ENCODE results near the gene PACRG. TPM values are rescaled to one million over a fixed set of nuclear protein-coding genes. Genes with fewer than 3 reads are reported as not detected.

Gene PACRG
- polyA plus RNA-seq, 1 donor from 2014 or later, result 16.6 TPM

GRCh38 chr6:163087981-163088380, 360.2 kb downstream of the PACRG start:
- Histone ChIP-seq H3K4me3 (ENCODE audit: low read length) (no peak overlapping the region), H3F3A (ENCODE audit: insufficient read depth, low read length, poor library complexity, severe bottlenecking) (no peaks in the 10 kb centered on the region), H3K9ac (ENCODE audit: low read length) (no peak overlapping the region), H4K20me1 (ENCODE audit: insufficient read depth) (no peaks in the 10 kb centered on the region), H3K9me2 (ENCODE audit: insufficient read depth, low read length) (no peaks in the 10 kb centered on the region), H3K79me2 (replicated peaks; ENCODE audit: insufficient read depth, low read length) (no peaks in the 10 kb centered on the region), H3K9me3 (ENCODE audit: low read length) (no peaks in the 10 kb centered on the region), H3K27me3 (ENCODE audit: insufficient read depth, low read depth, low read length) (no peaks in the 10 kb centered on the region), H2AFZ (ENCODE audit: low read depth, low read length) (no peak overlapping the region), H3K27ac (ENCODE audit: low read length) (no peak overlapping the region), H3K4me2 (ENCODE audit: low read length) (no peak overlapping the region), H3K36me3 (ENCODE audit: insufficient read depth, low read length) (no peaks in the 10 kb centered on the region)
- TF ChIP-seq RAD21 (conservative IDR thresholded peaks at IDR 0.05), result no peak
- no peak for TF ChIP-seq SMC3 (conservative IDR thresholded peaks at IDR 0.05; ENCODE audit: poor library complexity)
- TF ChIP-seq TAF1 (IDR thresholded peaks at IDR 0.05; ENCODE audit: low read depth), result no peak
- TF ChIP-seq MXI1 (conservative IDR thresholded peaks at IDR 0.05; ENCODE audit: poor library complexity, severe bottlenecking), result no peak
- no peak for TF ChIP-seq POLR2AphosphoS5 (IDR thresholded peaks at IDR 0.05)
- no peak for TF ChIP-seq EZH2 (IDR thresholded peaks at IDR 0.05; ENCODE audit: borderline replicate concordance, insufficient read depth, low read length, poor library complexity, severe bottlenecking)
- TF ChIP-seq EP300 (conservative IDR thresholded peaks at IDR 0.05; ENCODE audit: poor library complexity, severe bottlenecking), result no peak
- TF ChIP-seq CTCF (IDR thresholded peaks at IDR 0.05; ENCODE audit: poor library complexity, severe bottlenecking), result no peak
- no peak for TF ChIP-seq REST (IDR thresholded peaks at IDR 0.05; ENCODE audit: borderline replicate concordance)

DNA sequence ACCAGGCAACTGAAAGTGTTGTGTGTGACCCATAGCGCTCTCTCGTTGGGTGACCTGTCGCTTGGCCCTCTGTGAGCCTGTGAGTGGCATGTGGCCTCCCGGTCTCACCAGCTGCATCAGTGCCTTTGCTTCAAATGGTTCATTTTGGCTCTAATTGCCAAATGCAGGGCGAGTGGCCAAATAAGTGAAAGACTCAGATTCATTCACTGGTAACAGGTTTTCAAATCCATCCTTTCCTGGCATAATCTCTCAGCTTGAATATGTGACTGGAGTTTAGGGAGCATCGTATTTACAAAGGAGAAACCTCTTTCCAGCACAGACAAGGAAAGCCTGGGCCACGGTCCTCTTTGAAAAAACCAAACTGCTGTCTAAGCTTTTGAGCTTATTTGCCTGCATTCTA, 365.1 kb downstream of the PACRG start:
- H3K4me3 ChIP-seq (ENCODE audit: low read length), result no peak overlapping the region
- no peaks in the 10 kb centered on the region for H3K79me2 ChIP-seq (replicated peaks; ENCODE audit: insufficient read depth, low read length)
- no peaks in the 10 kb centered on the region for H3F3A ChIP-seq (ENCODE audit: insufficient read depth, low read length, poor library complexity, severe bottlenecking)
- no peaks in the 10 kb centered on the region for H3K36me3 ChIP-seq (ENCODE audit: insufficient read depth, low read length)
- H3K9ac ChIP-seq (ENCODE audit: low read length), result no peak overlapping the region
- no peak overlapping the region for H2AFZ ChIP-seq (ENCODE audit: low read depth, low read length)
- no peaks in the 10 kb centered on the region for H3K27me3 ChIP-seq (ENCODE audit: insufficient read depth, low read depth, low read length)
- no peaks in the 10 kb centered on the region for H3K9me3 ChIP-seq (ENCODE audit: low read length)
- no peak for TF ChIP-seq REST (IDR thresholded peaks at IDR 0.05; ENCODE audit: borderline replicate concordance)
- TF ChIP-seq SMC3 (conservative IDR thresholded peaks at IDR 0.05; ENCODE audit: poor library complexity), result no peak
- TF ChIP-seq MXI1 (conservative IDR thresholded peaks at IDR 0.05; ENCODE audit: poor library complexity, severe bottlenecking), result no peak
- TF ChIP-seq CTCF (IDR thresholded peaks at IDR 0.05; ENCODE audit: poor library complexity, severe bottlenecking), result no peak
- no peak for TF ChIP-seq TAF1 (IDR thresholded peaks at IDR 0.05; ENCODE audit: low read depth)
- no peak for TF ChIP-seq POLR2AphosphoS5 (IDR thresholded peaks at IDR 0.05)
- no peak for TF ChIP-seq EP300 (conservative IDR thresholded peaks at IDR 0.05; ENCODE audit: poor library complexity, severe bottlenecking)
- TF ChIP-seq RAD21 (conservative IDR thresholded peaks at IDR 0.05), result no peak
- TF ChIP-seq EZH2 (IDR thresholded peaks at IDR 0.05; ENCODE audit: borderline replicate concordance, insufficient read depth, low read length, poor library complexity, severe bottlenecking), result no peak
- no peaks in the 10 kb centered on the region for H4K20me1 ChIP-seq (ENCODE audit: insufficient read depth)
- H3K9me2 ChIP-seq (ENCODE audit: insufficient read depth, low read length), result no peaks in the 10 kb centered on the region
- no peak overlapping the region for H3K27ac ChIP-seq (ENCODE audit: low read length)
- no peak overlapping the region for H3K4me2 ChIP-seq (ENCODE audit: low read length)

Data from neural cell (in vitro differentiated cells).